CD4-positive, alpha-beta memory T cell (primary cell): Measurements from ENCODE around the gene TBC1D14. TPM values are rescaled to one million over a fixed set of nuclear protein-coding genes. Genes with fewer than 3 reads are reported as not detected.

Experiments used
- CTCF ChIA-PET: fragments of 350-600 bp; sonication (Branson Sonifier 250); formaldehyde crosslinking; loops from one replicate; lab custom pipeline; 2021; ENCODE audit warnings: inconsistent platforms; ENCODE audit not compliant: partially characterized antibody; lab: Charles Lee
- POLR2A ChIA-PET: fragments of 350-600 bp; sonication (Branson Sonifier 250); formaldehyde crosslinking; loops from one replicate; lab custom pipeline; 2021; ENCODE audit not compliant: partially characterized antibody; lab: Charles Lee
- DNase-seq, 5 donors: peaks; one replicate each; pipeline versions ENCODE4 v3.0.0 to v3.0.0-alpha.2; 2020 to 2022; ENCODE audit warnings: mixed read lengths in 1 of 5
- H3K27ac ChIP-seq: one replicate; pipeline ENCODE4 v1.7.0; 2013; ENCODE audit warnings: low read depth, low read length
- H3K27me3 ChIP-seq: 2 replicates; pipeline ENCODE4 v1.7.0; 2013; ENCODE audit warnings: mild to moderate bottlenecking, low read length, moderate library complexity; ENCODE audit not compliant: insufficient read depth
- H3K36me3 ChIP-seq: 2 replicates; pipeline ENCODE4 v1.7.0; 2013; ENCODE audit warnings: mild to moderate bottlenecking, low read length, moderate library complexity; ENCODE audit not compliant: insufficient read depth
- H3K4me1 ChIP-seq: 2 replicates; pipeline ENCODE4 v1.7.0; 2013; ENCODE audit warnings: mild to moderate bottlenecking, low read length, moderate library complexity; ENCODE audit not compliant: insufficient read depth
- H3K4me3 ChIP-seq, 2 donors: one replicate each; pipeline ENCODE4 v1.7.0; 2013; ENCODE audit warnings: low read length in 2 of 2, mild to moderate bottlenecking in 1 of 2
- H3K9me3 ChIP-seq, 2 donors: one replicate each; pipeline ENCODE4 v1.7.0; 2013; ENCODE audit warnings: low read length in 2 of 2, control low read depth in 1 of 2; ENCODE audit not compliant: control insufficient read depth in 1 of 2
- H3K27ac Mint-ChIP-seq, 7 donors: one replicate each; pipeline ENCODE4 v1.8.0; 2020 to 2021; ENCODE audit warnings: mixed read lengths in 7 of 7, mild to moderate bottlenecking in 6 of 7, inconsistent platforms in 3 of 7, moderate library complexity in 3 of 7
- H3K27me3 Mint-ChIP-seq, 2 donors: one replicate each; pipeline ENCODE4 v1.8.0; 2020 to 2021; ENCODE audit warnings: mixed read lengths in 2 of 2
- H3K36me3 Mint-ChIP-seq, 2 donors: one replicate each; pipeline ENCODE4 v1.8.0; 2020 to 2021; ENCODE audit warnings: mixed read lengths in 2 of 2, inconsistent platforms in 1 of 2, mild to moderate bottlenecking in 1 of 2
- H3K4me1 Mint-ChIP-seq, 4 donors: one replicate each; pipeline ENCODE4 v1.8.0; 2020 to 2021; ENCODE audit warnings: mixed read lengths in 4 of 4, mild to moderate bottlenecking in 1 of 4
- H3K4me3 Mint-ChIP-seq, 8 donors: one replicate each; pipeline ENCODE4 v1.8.0; 2020 to 2021; ENCODE audit warnings: mixed read lengths in 8 of 8, mild to moderate bottlenecking in 7 of 8, moderate library complexity in 6 of 8, inconsistent platforms in 3 of 8
- H3K9me3 Mint-ChIP-seq, 8 donors: one replicate each; pipeline ENCODE4 v1.8.0; 2020 to 2021; ENCODE audit warnings: mixed read lengths in 8 of 8, mild to moderate bottlenecking in 5 of 8, inconsistent platforms in 3 of 8, moderate library complexity in 1 of 8
- intact Hi-C: fragments of 100-400 bp; cut with micrococcal nuclease; formaldehyde crosslinking; loops from one replicate; pipeline ENCODE4 v1.15.1; 2023
- polyA plus RNA-seq, 2 donors: library from polyadenylated mRNA; unstranded; fragments of 300-500 nt; fragmentation: Illumina TruSeq; gene quantifications; one replicate each; pipeline ENCODE4 v1.2.3, GENCODE V29; 2021
- total RNA-seq, 2 experiments: library from RNA; stranded (reverse); gene quantifications; one replicate each; pipeline ENCODE4 v1.2.3, GENCODE V29; 2021

TBC1D14 gene
- total and polyA plus RNA-seq, 4 experiments from 2014 or later = 40.7 to 80.7 (median 63.0) TPM

GRCh38 chr4:7068279-7068842 lies 158.7 kb downstream of the TBC1D14 start:
- no peaks in the 10 kb centered on the region for H3K27me3 ChIP-seq
- POLR2A ChIA-PET = interaction anchor here (0.7 to 11.0 kb wide), 30 partner anchors 12 to 494 kb away, joined by 3 to 231 read pairs (median 6); partner anchors contain the start of genes BLOC1S4, MAN2B2, MRFAP1 and TADA2B
- no peaks in the 10 kb centered on the region for H3K9me3 ChIP-seq
- Mint-ChIP-seq H3K9me3 (peaks cover 0 to 2% (median 0%) of the 10 kb centered on the region in 8 donors), H3K27me3 (peaks cover 0 to 2% of the 10 kb centered on the region in 2 donors), H3K4me3 (peak overlapping the region; percentile 93 to 98 (median 96)), H3K36me3 (peaks cover 11 to 26% of the 10 kb centered on the region in 2 donors), H3K27ac (peak overlapping the region; percentile 82 to 98 (median 96)), H3K4me1 (peaks cover 20 to 64% (median 44%) of the 10 kb centered on the region in 4 donors)
- no peak for DNase-seq
- CTCF ChIA-PET = interaction anchor here (0.9 to 11.0 kb wide), 13 partner anchors 14 to 350 kb away, joined by 3 to 204 read pairs (median 22); partner anchors contain the start of genes BLOC1S4, TADA2B and TBC1D14
- H3K4me1 ChIP-seq = peaks cover 46% of the 10 kb centered on the region
- peaks cover 12% of the 10 kb centered on the region for H3K36me3 ChIP-seq
- peak overlapping the region; percentile 69 for H3K27ac ChIP-seq
- intact Hi-C loops = loop anchor here (1.0 to 10.0 kb wide), 9 partner anchors 25 to 866 kb away; partner anchors contain the start of genes AFAP1, BLOC1S4, MRFAP1 and TADA2B
- H3K4me3 ChIP-seq = peak overlapping the region; percentile 65 to 84

- intact Hi-C loops = loop anchor here (1.0 to 10.0 kb wide), 9 partner anchors 26 to 866 kb away; partner anchors contain the start of genes AFAP1, BLOC1S4, MRFAP1 and TADA2B
- peak overlapping the region; percentile 69 for H3K27ac ChIP-seq
- Mint-ChIP-seq H3K9me3 (peaks cover 0 to 2% (median 0%) of the 10 kb centered on the region in 8 donors), H3K4me1 (peaks cover 20 to 58% (median 40%) of the 10 kb centered on the region in 4 donors), H3K36me3 (peaks cover 6 to 21% of the 10 kb centered on the region in 2 donors), H3K4me3 (peak overlapping the region; percentile 93 to 98 (median 96)), H3K27me3 (peaks cover 0 to 2% of the 10 kb centered on the region in 2 donors), H3K27ac (peak overlapping the region; percentile 82 to 98 (median 96))
- H3K4me1 ChIP-seq = peaks cover 42% of the 10 kb centered on the region
- H3K36me3 ChIP-seq = peaks cover 7% of the 10 kb centered on the region
- DNase-seq = no peak
- ChIA-PET CTCF (interaction anchor here (0.8 to 11.0 kb wide), 11 partner anchors 15 to 438 kb away, joined by 3 to 204 read pairs (median 23); partner anchors contain the start of genes BLOC1S4, TADA2B and TBC1D14), POLR2A (interaction anchor here (0.8 to 11.0 kb wide), 22 partner anchors 13 to 494 kb away, joined by 3 to 231 read pairs (median 9); partner anchors contain the start of genes BLOC1S4, MAN2B2, MRFAP1 and MRFAP1L1)
- no peaks in the 10 kb centered on the region for H3K9me3 ChIP-seq
- H3K27me3 ChIP-seq = no peaks in the 10 kb centered on the region
- H3K4me3 ChIP-seq = peak overlapping the region; percentile 65 to 84
Observed at GRCh38 chr4:7068883-7069282, 159.3 kb downstream of the TBC1D14 start.

GRCh38 chr4:7070729-7071511 lies 161.3 kb downstream of the TBC1D14 start:
- peak overlapping the region in 5 of 7 donors; percentile 31 to 88 (median 78) for H3K27ac Mint-ChIP-seq
- peaks cover 26% of the 10 kb centered on the region for H3K4me1 ChIP-seq

GRCh38 chr4:7073059-7073458 lies 163.4 kb downstream of the TBC1D14 start:
- H3K4me3 ChIP-seq = no peak overlapping the region
- peaks cover 11% of the 10 kb centered on the region for H3K4me1 ChIP-seq
- no peak overlapping the region for H3K27ac Mint-ChIP-seq
- peaks cover 0 to 2% of the 10 kb centered on the region in 2 donors for H3K27me3 Mint-ChIP-seq
- no peak overlapping the region for H3K27ac ChIP-seq
- H3K36me3 Mint-ChIP-seq = peaks cover 0 to 1% of the 10 kb centered on the region in 2 donors
- no peaks in the 10 kb centered on the region for H3K9me3 ChIP-seq
- no peak for DNase-seq
- H3K4me3 Mint-ChIP-seq = no peak overlapping the region
- H3K4me1 Mint-ChIP-seq = peaks cover 8 to 26% (median 15%) of the 10 kb centered on the region in 4 donors
- no peaks in the 10 kb centered on the region for H3K27me3 ChIP-seq
- intact Hi-C loops = no loop called here
- POLR2A ChIA-PET = interaction anchor here (0.9 to 1.2 kb wide), 2 partner anchors 29 to 164 kb away, joined by 3 read pairs; partner anchors contain the start of genes TADA2B and TBC1D14
- CTCF ChIA-PET = interaction anchor here (1.6 to 11.0 kb wide), 4 partner anchors 31 to 354 kb away, joined by 3 to 204 read pairs (median 102); partner anchors contain the start of genes BLOC1S4, TADA2B and TBC1D14
- no peaks in the 10 kb centered on the region for H3K36me3 ChIP-seq
- peaks cover 0 to under 1% (median 0%) of the 10 kb centered on the region in 8 donors for H3K9me3 Mint-ChIP-seq

More at GRCh38 chr4:7070729-7071511, 161.3 kb downstream of the TBC1D14 start:
- POLR2A ChIA-PET = interaction anchor here (0.8 to 11.0 kb wide), 8 partner anchors 12 to 396 kb away, joined by 3 to 231 read pairs (median 4); partner anchors contain the start of genes TADA2B and TBC1D14
- H3K27me3 ChIP-seq = no peaks in the 10 kb centered on the region
- Mint-ChIP-seq H3K36me3 (peaks cover 0 to 10% of the 10 kb centered on the region in 2 donors), H3K4me1 (peaks cover 13 to 45% (median 30%) of the 10 kb centered on the region in 4 donors), H3K9me3 (peaks cover 0 to 2% (median 0%) of the 10 kb centered on the region in 8 donors), H3K27me3 (peaks cover 0 to 2% of the 10 kb centered on the region in 2 donors), H3K4me3 (peak overlapping the region; percentile 46 to 81 (median 58))
- H3K36me3 ChIP-seq = no peaks in the 10 kb centered on the region
- peak; percentile 83 to 87 (median 86) for DNase-seq
- no peak overlapping the region for H3K4me3 ChIP-seq
- CTCF ChIA-PET = interaction anchor here (0.6 to 11.0 kb wide), 41 partner anchors 8 to 432 kb away, joined by 3 to 204 read pairs (median 4); partner anchors contain the start of genes BLOC1S4, TADA2B and TBC1D14
- no peak overlapping the region for H3K27ac ChIP-seq
- intact Hi-C loops = loop anchor here (1.0 kb wide), 3 partner anchors 97 to 197 kb away; no protein-coding TSS in a partner anchor
- no peaks in the 10 kb centered on the region for H3K9me3 ChIP-seq

DNA sequence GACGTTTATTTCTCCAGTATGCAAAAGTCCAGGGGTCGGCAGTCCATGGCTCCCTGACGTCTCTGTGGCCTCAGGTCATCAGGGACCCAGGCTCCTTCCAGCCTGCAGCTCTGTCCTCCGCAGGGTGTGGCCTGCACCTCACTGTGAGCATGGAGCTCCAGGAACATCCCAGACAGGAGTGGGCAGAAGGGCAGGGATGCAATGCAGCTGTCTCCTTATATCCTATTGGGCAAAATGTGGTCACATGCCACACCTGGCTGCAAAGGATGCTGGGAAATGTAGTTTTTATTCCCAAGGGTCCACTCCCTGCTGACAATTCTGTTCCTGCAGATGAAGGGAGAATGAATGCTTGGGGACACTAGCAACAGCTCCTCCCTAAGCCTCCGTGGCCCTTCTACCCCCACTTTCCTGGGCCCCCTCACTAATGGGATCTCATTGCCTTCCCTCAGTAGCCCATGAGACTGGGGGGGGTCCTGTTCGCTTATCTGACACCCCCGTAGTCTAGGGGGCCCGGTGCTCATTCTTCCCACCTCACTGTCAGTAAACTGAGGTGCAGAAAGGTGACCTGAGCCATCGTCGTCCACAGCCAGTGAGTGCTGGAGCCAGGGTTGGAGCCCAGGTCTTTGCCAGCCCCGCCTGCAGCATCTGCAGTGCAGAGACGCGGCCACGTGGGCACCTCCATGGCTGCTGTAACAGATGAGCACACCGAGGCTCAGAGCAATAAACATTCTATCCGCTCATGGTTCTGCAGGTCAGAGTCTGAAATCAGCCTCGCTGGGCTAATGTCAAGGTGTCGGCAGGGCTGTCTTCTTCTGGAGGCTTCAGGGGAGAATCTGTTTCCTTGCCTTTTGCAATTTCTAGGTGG lies 164.1 kb downstream of the TBC1D14 start:
- Mint-ChIP-seq H3K27ac (no peak overlapping the region), H3K9me3 (no peaks in the 10 kb centered on the region), H3K36me3 (no peaks in the 10 kb centered on the region), H3K4me1 (peaks cover 6 to 19% (median 10%) of the 10 kb centered on the region in 4 donors), H3K4me3 (no peak overlapping the region), H3K27me3 (peaks cover 0 to 2% of the 10 kb centered on the region in 2 donors)
- Histone ChIP-seq H3K4me3 (no peak overlapping the region), H3K36me3 (no peaks in the 10 kb centered on the region), H3K27ac (no peak overlapping the region), H3K9me3 (no peaks in the 10 kb centered on the region), H3K27me3 (no peaks in the 10 kb centered on the region), H3K4me1 (peaks cover 8% of the 10 kb centered on the region)
- ChIA-PET CTCF (interaction anchor here (8.2 to 11.0 kb wide), 2 partner anchors 32 to 355 kb away, joined by 114 to 204 read pairs; partner anchors contain the start of genes BLOC1S4 and TADA2B), POLR2A (interaction anchor here (0.9 to 1.2 kb wide), 2 partner anchors 30 to 164 kb away, joined by 3 read pairs; partner anchors contain the start of genes TADA2B and TBC1D14)
- intact Hi-C loops = no loop called here
- DNase-seq = no peak

DNA sequence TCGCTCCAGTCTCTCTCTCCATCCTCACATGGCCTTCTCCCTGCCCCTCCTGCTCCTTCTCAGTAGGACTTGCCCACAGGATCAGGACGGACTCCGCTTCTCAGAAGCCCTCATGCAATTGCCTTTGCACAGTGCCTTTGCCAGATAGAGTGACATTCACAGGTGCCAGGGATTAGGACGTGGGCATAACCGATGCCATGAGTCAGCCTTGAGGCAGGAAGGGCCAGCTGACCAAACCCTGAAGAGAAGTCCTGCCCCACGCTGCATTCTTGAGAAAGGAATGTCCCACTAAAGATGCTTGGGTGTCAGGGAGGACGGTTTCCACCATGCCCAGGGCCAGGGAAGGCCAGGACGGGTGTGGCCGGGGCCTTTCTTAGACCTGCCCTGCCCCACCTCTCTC lies 164.8 kb downstream of the TBC1D14 start:
- intact Hi-C loops = no loop called here
- CTCF ChIA-PET = interaction anchor here (1.0 to 1.5 kb wide), 2 partner anchors 28 to 354 kb away, joined by 3 to 4 read pairs; no protein-coding TSS in a partner anchor
- no peaks in the 10 kb centered on the region for H3K27me3 ChIP-seq
- DNase-seq = no peak
- Mint-ChIP-seq H3K4me1 (peaks cover 5 to 13% (median 8%) of the 10 kb centered on the region in 4 donors), H3K27me3 (peaks cover 1 to 2% of the 10 kb centered on the region in 2 donors), H3K36me3 (no peaks in the 10 kb centered on the region), H3K9me3 (peaks cover 0 to 1% (median 0%) of the 10 kb centered on the region in 8 donors), H3K27ac (no peak overlapping the region), H3K4me3 (no peak overlapping the region)
- POLR2A ChIA-PET = no interaction called here
- H3K27ac ChIP-seq = no peak overlapping the region
- H3K4me3 ChIP-seq = no peak overlapping the region
- no peaks in the 10 kb centered on the region for H3K9me3 ChIP-seq
- peaks cover 5% of the 10 kb centered on the region for H3K4me1 ChIP-seq
- H3K36me3 ChIP-seq = no peaks in the 10 kb centered on the region
